ENCODE results near the gene TMEM220. TPM values are rescaled to one million over a fixed set of nuclear protein-coding genes. Genes with fewer than 3 reads are reported as not detected.

TMEM220 gene
- total and polyA plus RNA-seq, 2 experiments from 2014 or later = 3.1 to 7.8 TPM

GRCh38 chr17:10687499-10687898 lies 42.3 kb downstream of the TMEM220 start:
- no peak overlapping the region for H3K4me3 ChIP-seq
- peaks cover 51% of the 10 kb centered on the region for H3K36me3 ChIP-seq (ENCODE audit: insufficient read depth)
- TF ChIP-seq POLR2AphosphoS5 (IDR thresholded peaks at IDR 0.05; ENCODE audit: low read depth) = no peak
- TF ChIP-seq ZNF331 (CRISPR knock-in tag; IDR thresholded peaks at IDR 0.05; ENCODE audit: low read depth) = no peak
- Mint-ChIP-seq H3K4me1 (no peaks in the 10 kb centered on the region; the same call in 2 of the 3 replicates), H3K27me3 (ENCODE audit: insufficient read depth, low read depth, poor library complexity) (peaks cover 2% of the 10 kb centered on the region), H3K9me3 (no peaks in the 10 kb centered on the region), H3K27ac (no peak overlapping the region), H3K36me3 (ENCODE audit: low read depth) (peaks cover 81% of the 10 kb centered on the region), H3K4me3 (no peak overlapping the region)
- H3K27ac ChIP-seq (ENCODE audit: low read depth) = no peak overlapping the region
- no peak overlapping the region for H2AFZ ChIP-seq
- DNase-seq (ENCODE audit: low spot score) = no peak
- ATAC-seq = no peak
- no peak overlapping the region for H3K4me2 ChIP-seq
- peaks cover 53% of the 10 kb centered on the region for H3K79me2 ChIP-seq (replicated peaks; ENCODE audit: insufficient read depth)
- H3K27me3 ChIP-seq (ENCODE audit: insufficient read depth) = no peaks in the 10 kb centered on the region
- H3K9me2 ChIP-seq (ENCODE audit: insufficient read depth) = no peaks in the 10 kb centered on the region
- H4K20me1 ChIP-seq (replicated peaks; ENCODE audit: insufficient read depth) = peaks cover 49% of the 10 kb centered on the region
- no peaks in the 10 kb centered on the region for H3F3A ChIP-seq (replicated peaks; ENCODE audit: low read depth)
- H3K4me1 ChIP-seq (ENCODE audit: insufficient read depth) = no peaks in the 10 kb centered on the region; the same call in 1 of the 2 replicates

GRCh38 chr17:10683853-10684252 lies 46.0 kb downstream of the TMEM220 start:
- peaks cover 45% of the 10 kb centered on the region for H3K36me3 ChIP-seq (ENCODE audit: insufficient read depth)
- H3K79me2 ChIP-seq (replicated peaks; ENCODE audit: insufficient read depth) = peaks cover 16% of the 10 kb centered on the region
- H3K27ac Mint-ChIP-seq = no peak overlapping the region

GRCh38 chr17:10681866-10682446 lies 47.9 kb downstream of the TMEM220 start:
- H3K9me2 ChIP-seq (ENCODE audit: insufficient read depth) = no peaks in the 10 kb centered on the region
- no peak for TF ChIP-seq CREB1 (CRISPR knock-in tag; IDR thresholded peaks at IDR 0.05; ENCODE audit: low read depth)
- TF ChIP-seq ZNF462 (CRISPR knock-in tag; IDR thresholded peaks at IDR 0.05) = no peak

More at GRCh38 chr17:10683853-10684252, 46.0 kb downstream of the TMEM220 start:
- Mint-ChIP-seq H3K27me3 (ENCODE audit: insufficient read depth, low read depth, poor library complexity) (peaks cover 2% of the 10 kb centered on the region), H3K36me3 (ENCODE audit: low read depth) (peaks cover 83% of the 10 kb centered on the region), H3K4me1 (no peaks in the 10 kb centered on the region), H3K4me3 (no peak overlapping the region), H3K9me3 (no peaks in the 10 kb centered on the region)
- Histone ChIP-seq H3K27ac (ENCODE audit: low read depth) (no peak overlapping the region), H3F3A (replicated peaks; ENCODE audit: low read depth) (no peaks in the 10 kb centered on the region), H2AFZ (no peak overlapping the region), H3K9me2 (ENCODE audit: insufficient read depth) (no peaks in the 10 kb centered on the region), H4K20me1 (replicated peaks; ENCODE audit: insufficient read depth) (peaks cover 30% of the 10 kb centered on the region), H3K4me3 (no peak overlapping the region), H3K4me2 (no peak overlapping the region), H3K4me1 (ENCODE audit: insufficient read depth) (no peaks in the 10 kb centered on the region), H3K27me3 (ENCODE audit: insufficient read depth) (no peaks in the 10 kb centered on the region)
- DNase-seq (ENCODE audit: low spot score) (peak; percentile 54), ATAC-seq (no peak)
- TF ChIP-seq EZH2 (IDR thresholded peaks at IDR 0.05; ENCODE audit: low read depth, unreplicated experiment) = no peak
- peak; percentile 48 to 79 for TF ChIP-seq CTCF (conservative IDR thresholded peaks at IDR 0.05; ENCODE audit: low read depth in 2 of 2)

More at GRCh38 chr17:10681866-10682446, 47.9 kb downstream of the TMEM220 start:
- no peaks in the 10 kb centered on the region for H3K4me1 ChIP-seq (ENCODE audit: insufficient read depth)
- Mint-ChIP-seq H3K27ac (no peak overlapping the region), H3K27me3 (ENCODE audit: insufficient read depth, low read depth, poor library complexity) (peaks cover under 1% of the 10 kb centered on the region), H3K9me3 (no peaks in the 10 kb centered on the region), H3K4me3 (no peak overlapping the region), H3K36me3 (ENCODE audit: low read depth) (peaks cover 91% of the 10 kb centered on the region), H3K4me1 (no peaks in the 10 kb centered on the region)
- H3K36me3 ChIP-seq (ENCODE audit: insufficient read depth) = peaks cover 50% of the 10 kb centered on the region
- H3K4me3 ChIP-seq = no peak overlapping the region
- H2AFZ ChIP-seq = no peak overlapping the region
- ATAC-seq (no peak), DNase-seq (ENCODE audit: low spot score) (no peak)
- H3K4me2 ChIP-seq = no peak overlapping the region
- H3F3A ChIP-seq (replicated peaks; ENCODE audit: low read depth) = no peaks in the 10 kb centered on the region
- peaks cover 19% of the 10 kb centered on the region for H4K20me1 ChIP-seq (replicated peaks; ENCODE audit: insufficient read depth)
- no peak overlapping the region for H3K27ac ChIP-seq (ENCODE audit: low read depth)
- peaks cover 4% of the 10 kb centered on the region; the same call in 1 of the 2 replicates for H3K79me2 ChIP-seq (replicated peaks; ENCODE audit: insufficient read depth)
- no peaks in the 10 kb centered on the region for H3K27me3 ChIP-seq (ENCODE audit: insufficient read depth)

Measured in GM23338 (cell line).